K562 (cell line): ENCODE results near the gene TOR3A. TPM values are rescaled to one million over a fixed set of nuclear protein-coding genes. Genes with fewer than 3 reads are reported as not detected.

Source experiments
- ATAC-seq: fragments of 200-7000 bp; cut with Tn5 transposase; 3 replicates; pipeline ENCODE4 v1.9.1; 2020; ENCODE audit warnings: moderate library complexity
- BruUV-seq: library from RNA; stranded (reverse); fragments of 400-500 nt; replicated peaks from 2 replicates; lab custom pipeline; 2021; lab: Mats Ljungman, UMichigan
- CTCF ChIA-PET: fragments of 300-600 bp; formaldehyde crosslinking; extraction: SDS; loops from one replicate; lab custom pipeline; 2021; ENCODE audit warnings: low intra/inter-chr PET ratio; lab: Yijun Ruan, JAX
- POLR2A ChIA-PET: fragments of 300-600, 350-650 bp; sonication (Branson Sonifier 250); formaldehyde crosslinking; extraction: SDS; loops from one replicate; lab custom pipeline; 2021; ENCODE audit warnings: antibody characterized with exemption, inconsistent platforms; lab: Yijun Ruan, JAX
- DNase-seq, 4 experiments: peaks; one replicate each; pipeline versions ENCODE4 v3.0.0 to v3.0.0-alpha.2; 2011 to 2018; ENCODE audit warnings: low spot score in 3 of 4, mixed read lengths in 3 of 4; ENCODE audit errors: extremely low read depth in 1 of 4
- FAIRE-seq: peaks from 2 replicates; lab custom pipeline; 2011; peaks lifted over from hg19 to GRCh38; lab: Jason Lieb, UNC
- H2AFZ ChIP-seq: 2 replicates; pipeline ENCODE4 v1.6.0; 2011; ENCODE audit warnings: low read depth, low read length, control low read depth, inconsistent platforms
- H3K27ac ChIP-seq: fragments of 200-600 bp; 3 replicates; pipeline ENCODE4 v1.8.0; 2011; ENCODE audit warnings: low read depth, mild to moderate bottlenecking, control low read depth, inconsistent platforms, low read length, moderate library complexity, mixed read lengths; ENCODE audit errors: extremely low read depth
- H3K27me3 ChIP-seq, 2 experiments: fragments of 300-600 bp in 1 of 2; 2 replicates in 1 of 2; 3 replicates in 1 of 2; pipeline versions ENCODE4 v1.6.0 to v1.8.0; 2011; ENCODE audit warnings: inconsistent platforms in 2 of 2, low read length in 2 of 2, mild to moderate bottlenecking in 1 of 2, mixed read lengths in 1 of 2, moderate library complexity in 1 of 2; ENCODE audit not compliant: control insufficient read depth in 2 of 2, insufficient read depth in 2 of 2
- H3K36me3 ChIP-seq: fragments of 300-600 bp; 3 replicates; pipeline ENCODE4 v1.8.0; 2011; ENCODE audit warnings: mild to moderate bottlenecking, low read length, inconsistent platforms; ENCODE audit not compliant: control insufficient read depth, insufficient read depth
- H3K4me1 ChIP-seq, 2 experiments: fragments of 200-600 bp in 1 of 2; replicated peaks in 1 of 2; 2 replicates in 1 of 2; 3 replicates in 1 of 2; pipeline versions ENCODE4 v1.5.1 to v1.8.0; 2011; ENCODE audit warnings: inconsistent platforms in 2 of 2, low read length in 2 of 2, mild to moderate bottlenecking in 1 of 2, mixed read lengths in 1 of 2, moderate library complexity in 1 of 2; ENCODE audit not compliant: control insufficient read depth in 2 of 2, insufficient read depth in 2 of 2
- H3K4me2 ChIP-seq: 2 replicates; pipeline ENCODE4 v1.6.1; 2011; ENCODE audit warnings: low read length, control low read depth, inconsistent platforms, mixed read lengths; ENCODE audit not compliant: insufficient read depth
- H3K4me3 ChIP-seq: fragments of 200-600 bp; sonication (generic), shearing (Covaris generic); 2 replicates; pipeline ENCODE4 v1.5.1; 2016; ENCODE audit warnings: control low read depth, inconsistent platforms
- H3K79me2 ChIP-seq: fragments of 200-600 bp; 3 replicates; pipeline ENCODE4 v1.8.0; 2011; ENCODE audit warnings: low read length, inconsistent platforms; ENCODE audit not compliant: control insufficient read depth, insufficient read depth
- H3K9ac ChIP-seq, 2 experiments: 2 replicates each; pipeline versions ENCODE4 v1.6.0 to v1.6.1; 2011; ENCODE audit warnings: low read depth in 2 of 2, low read length in 2 of 2, control low read depth in 1 of 2, inconsistent platforms in 1 of 2, mild to moderate bottlenecking in 1 of 2, mixed read lengths in 1 of 2; ENCODE audit not compliant: insufficient read depth in 1 of 2
- H3K9me1 ChIP-seq: one replicate; pipeline ENCODE4 v1.6.0; 2011; ENCODE audit warnings: inconsistent platforms, mild to moderate bottlenecking, low read length, moderate library complexity; ENCODE audit not compliant: control insufficient read depth, insufficient read depth
- H3K9me3 ChIP-seq: replicated peaks from 2 replicates; pipeline ENCODE4 v1.5.1; 2011; ENCODE audit warnings: low read depth, low read length, inconsistent platforms; ENCODE audit not compliant: control insufficient read depth, insufficient read depth
- H4K20me1 ChIP-seq: replicated peaks from 2 replicates; pipeline ENCODE4 v1.6.1; 2011; ENCODE audit warnings: low read length, inconsistent platforms, mixed read lengths; ENCODE audit not compliant: control insufficient read depth, insufficient read depth
- BACH1 ChIP-seq: fragments of 200-800 bp; sonication (Bioruptor generic); IDR thresholded peaks from 2 replicates; pipeline ENCODE4 v1.6.1; 2016; ENCODE audit warnings: missing genetic modification characterization, missing compliant biosample characterization
- CHCHD3 ChIP-seq: fragments of 250-450 bp; sonication (Bioruptor Pico); IDR thresholded peaks from 2 replicates; pipeline ENCODE4 v2.1.2; 2022; ENCODE audit warnings: mild to moderate bottlenecking
- DLX4 ChIP-seq: fragments of 250-450 bp; sonication (Bioruptor Pico); IDR thresholded peaks from 2 replicates; pipeline ENCODE4 v1.6.1; 2021; ENCODE audit warnings: mild to moderate bottlenecking
- IFI16 ChIP-seq: fragments of 250-450 bp; sonication (Bioruptor Pico); IDR thresholded peaks from 2 replicates; pipeline ENCODE4 v2.1.2; 2022; ENCODE audit warnings: mild to moderate bottlenecking, inconsistent platforms
- KAT8 ChIP-seq: fragments of 450-650 bp; IDR thresholded peaks from 2 replicates; pipeline ENCODE4 v1.6.1; 2016; ENCODE audit warnings: low read depth, mild to moderate bottlenecking
- KDM1A ChIP-seq, 2 experiments: fragments of 450-650 bp; IDR thresholded peaks; 2 replicates each; pipeline ENCODE4 v1.6.1; 2016; ENCODE audit warnings: mild to moderate bottlenecking in 2 of 2
- KHSRP ChIP-seq: fragments of 450-650 bp; IDR thresholded peaks from 2 replicates; pipeline ENCODE4 v1.6.1; 2017
- MTA2 ChIP-seq: fragments of 450-650 bp; IDR thresholded peaks from 2 replicates; pipeline ENCODE4 v1.6.1; 2016; ENCODE audit warnings: low read depth
- NCOA6 ChIP-seq: fragments of 450-650 bp; IDR thresholded peaks from 2 replicates; pipeline ENCODE4 v1.6.1; 2017; ENCODE audit warnings: mild to moderate bottlenecking
- NR1H2 ChIP-seq: sonication (generic); formaldehyde crosslinking; IDR thresholded peaks from 2 replicates; pipeline ENCODE4 v1.4.0; 2020; ENCODE audit warnings: mild to moderate bottlenecking, missing genetic modification reagents
- RBM14 ChIP-seq: fragments of 200-400 bp; formaldehyde crosslinking; IDR thresholded peaks from 2 replicates; pipeline ENCODE4 v1.6.1; 2018; ENCODE audit warnings: low read depth, mild to moderate bottlenecking, low read length, moderate library complexity, borderline replicate concordance; ENCODE audit not compliant: insufficient read depth
- RNF219 ChIP-seq: fragments of 250-450 bp; sonication (Bioruptor Pico); IDR thresholded peaks from 2 replicates; pipeline ENCODE4 v1.5.0; 2022; ENCODE audit warnings: mild to moderate bottlenecking
- SIRT6 ChIP-seq: IDR thresholded peaks from one replicate; pipeline ENCODE4 v1.6.1; 2012; ENCODE audit warnings: low read depth, mild to moderate bottlenecking, control low read depth, inconsistent platforms, low read length, moderate library complexity
- THAP12 ChIP-seq: fragments of 250-450 bp; sonication (Bioruptor Pico); IDR thresholded peaks from 2 replicates; pipeline ENCODE4 v1.9.0; 2021; ENCODE audit warnings: mild to moderate bottlenecking, inconsistent platforms
- YBX1 ChIP-seq: fragments of 450-650 bp; IDR thresholded peaks from 2 replicates; pipeline ENCODE4 v1.7.1; 2016; ENCODE audit warnings: mild to moderate bottlenecking
- ZNF124 ChIP-seq: sonication (generic); formaldehyde crosslinking; IDR thresholded peaks from 2 replicates; pipeline ENCODE4 v1.8.1; 2022; ENCODE audit warnings: missing genetic modification reagents
- ZNF217 ChIP-seq: sonication (generic); formaldehyde crosslinking; IDR thresholded peaks from 2 replicates; pipeline ENCODE4 v1.8.0; 2022; ENCODE audit warnings: mild to moderate bottlenecking, missing genetic modification reagents
- ZNF436 ChIP-seq: fragments of 250-450, 450-650 bp; sonication (Bioruptor Pico); formaldehyde crosslinking; IDR thresholded peaks from 2 replicates; pipeline ENCODE4 v1.7.0; 2020; ENCODE audit warnings: mild to moderate bottlenecking
- ZNF586 ChIP-seq: fragments of 450-650 bp; formaldehyde crosslinking; conservative IDR thresholded peaks from 2 replicates; pipeline ENCODE4 v1.4.0; 2020; ENCODE audit warnings: mild to moderate bottlenecking, moderate library complexity
- WGBS: fragments of 100-300 bp; shearing (Covaris generic); methylation state at CpG from one replicate; pipeline ENCODE4 v1.1.6; 2016; ENCODE audit warnings: low coverage, mixed read lengths; ENCODE audit not compliant: insufficient coverage; ENCODE audit errors: missing lambda C conversion rate; 5-methylcytosine and 5-hydroxymethylcytosine counted together
- in situ Hi-C: fragments of 300-500 bp; cut with MboI; formaldehyde crosslinking; loops from 4 replicates; pipeline ENCODE4 v1.15.0; 2018; ENCODE audit warnings: inconsistent platforms, mixed read lengths
- intact Hi-C: fragments of 100-400 bp; cut with micrococcal nuclease; formaldehyde crosslinking; loops from 2 replicates; pipeline ENCODE4 v1.14.2; 2022
- polyA plus RNA-seq, 8 experiments: library from polyadenylated mRNA; depleted of rRNA in 4 of 8; stranded (reverse) in 5 of 8; unstranded in 3 of 8; fragments of >200 nt; fragmentation: Nextera tagmentation in 2 of 8; fragmentation: Illumina TruSeq in 1 of 8; extraction: Ambion mirVana in 2 of 8; extraction: Trizol in 1 of 8; gene quantifications; 2 replicates each; pipeline versions ENCODE4 v1.2.1 to v1.2.3, GENCODE V29; 2011 to 2014; ENCODE audit warnings: inconsistent platforms in 1 of 8, missing spikeins in 1 of 8
- total RNA-seq, 7 experiments: library from RNA; depleted of rRNA in 6 of 7; stranded (reverse); fragments of >200 nt in 6 of 7; fragmentation: Illumina TruSeq in 2 of 7; extraction: Trizol in 2 of 7; gene quantifications; 2 replicates each; pipeline versions ENCODE4 v1.2.1 to v1.2.3, GENCODE V29; 2011 to 2021; ENCODE audit warnings: low replicate concordance in 1 of 7

The TOR3A gene
- total and polyA plus RNA-seq, 9 of the 15 experiments (the other 6 are each of a cell fraction or from before 2014, with no cell fraction given) = 7.9 to 94.5 (median 39.7) TPM

GRCh38 chr1:179077396-179077795, 4.5 kb upstream of the TOR3A start:
- FAIRE-seq = no peak
- in situ Hi-C loops (no loop called here), intact Hi-C loops (no loop called here)
- TF ChIP-seq MTA2 (no peak), ZNF436 (no peak), RNF219 (CRISPR knock-in tag) (no peak), CHCHD3 (no peak), KHSRP (no peak), RBM14 (no peak), SIRT6 (no peak), BACH1 (tag) (no peak), NCOA6 (no peak), DLX4 (CRISPR knock-in tag) (no peak), NR1H2 (CRISPR knock-in tag) (no peak), ZNF217 (CRISPR knock-in tag) (no peak), IFI16 (no peak), KAT8 (no peak), THAP12 (no peak), KDM1A (IDR thresholded peaks at IDR 0.05) (no peak), ZNF124 (no peak), ZNF586 (no peak), YBX1 (no peak)
- no peaks in the 10 kb centered on the region for H3K9me3 ChIP-seq
- H3K4me1 ChIP-seq = peaks cover 9 to 12% of the 10 kb centered on the region in 2 experiments; a peak in 4 of 5 replicates
- DNase-seq = peak in 1 of 4 experiments; percentile 8
- peaks cover 5% of the 10 kb centered on the region for H3K79me2 ChIP-seq
- no peak overlapping the region for H3K4me2 ChIP-seq
- H3K4me3 ChIP-seq = no peak overlapping the region
- ChIA-PET CTCF (no interaction called here), POLR2A (interaction anchor here (0.5 to 0.9 kb wide), 3 partner anchors 102 to 307 kb away, joined by 3 read pairs; no protein-coding TSS in a partner anchor)
- no peaks in the 10 kb centered on the region for H3K9me1 ChIP-seq
- BruUV-seq = no TSS peak
- H3K9ac ChIP-seq = no peak overlapping the region
- WGBS = 80% methylated on average over 7 of the region's 7 CpGs
- H3K36me3 ChIP-seq = peaks cover 31% of the 10 kb centered on the region
- no peaks in the 10 kb centered on the region for H4K20me1 ChIP-seq
- no peak overlapping the region for H2AFZ ChIP-seq
- no peak for ATAC-seq
- no peaks in the 10 kb centered on the region for H3K27me3 ChIP-seq
- H3K27ac ChIP-seq = no peak overlapping the region
